ENCODE measurements around the gene LYZL1. TPM values are rescaled to one million over a fixed set of nuclear protein-coding genes. Genes with fewer than 3 reads are reported as not detected.
"Not testable (repeated sequence)": the region's sequence is repeated elsewhere in the genome, so short reads cannot be mapped to it uniquely, and the experiment has no call there.

The LYZL1 gene
- not detected for total RNA-seq

GRCh38 chr10:29288906-29289305 is at the start of gene LYZL1:
LYZL1 (plus strand) TSS chr10:29289070; CDS start chr10:29291868, 2,798 bp downstream.
- DNase-seq (ENCODE audit: extremely low spot score in 2 of 2); H3K9me3 ChIP-seq; H3K4me1 ChIP-seq; H3K36me3 ChIP-seq; H3K27ac ChIP-seq; intact Hi-C loops (cut with DNase I); H3K4me3 ChIP-seq; H3K27me3 ChIP-seq: not testable (repeated sequence)

- no peaks in the 10 kb centered on the region for H3K27me3 ChIP-seq
- no peak for TF ChIP-seq POLR2A (IDR thresholded peaks at IDR 0.05)
- TF ChIP-seq, protein P1, sequence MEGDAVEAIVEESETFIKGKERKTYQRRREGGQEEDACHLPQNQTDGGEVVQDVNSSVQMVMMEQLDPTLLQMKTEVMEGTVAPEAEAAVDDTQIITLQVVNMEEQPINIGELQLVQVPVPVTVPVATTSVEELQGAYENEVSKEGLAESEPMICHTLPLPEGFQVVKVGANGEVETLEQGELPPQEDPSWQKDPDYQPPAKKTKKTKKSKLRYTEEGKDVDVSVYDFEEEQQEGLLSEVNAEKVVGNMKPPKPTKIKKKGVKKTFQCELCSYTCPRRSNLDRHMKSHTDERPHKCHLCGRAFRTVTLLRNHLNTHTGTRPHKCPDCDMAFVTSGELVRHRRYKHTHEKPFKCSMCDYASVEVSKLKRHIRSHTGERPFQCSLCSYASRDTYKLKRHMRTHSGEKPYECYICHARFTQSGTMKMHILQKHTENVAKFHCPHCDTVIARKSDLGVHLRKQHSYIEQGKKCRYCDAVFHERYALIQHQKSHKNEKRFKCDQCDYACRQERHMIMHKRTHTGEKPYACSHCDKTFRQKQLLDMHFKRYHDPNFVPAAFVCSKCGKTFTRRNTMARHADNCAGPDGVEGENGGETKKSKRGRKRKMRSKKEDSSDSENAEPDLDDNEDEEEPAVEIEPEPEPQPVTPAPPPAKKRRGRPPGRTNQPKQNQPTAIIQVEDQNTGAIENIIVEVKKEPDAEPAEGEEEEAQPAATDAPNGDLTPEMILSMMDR (IDR thresholded peaks at IDR 0.05): no peak
- TF ChIP-seq POLR2AphosphoS5 (IDR thresholded peaks at IDR 0.05; ENCODE audit: insufficient read depth in 1 of 2, low read depth in 1 of 2): no peak
- no peak overlapping the region for H3K27ac ChIP-seq
- no peaks in the 10 kb centered on the region for H3K36me3 ChIP-seq
- DNase-seq (ENCODE audit: extremely low spot score in 2 of 2): no peak
- intact Hi-C loops (cut with DNase I): no loop called here
- H3K9me3 ChIP-seq: no peaks in the 10 kb centered on the region
- no peaks in the 10 kb centered on the region for H3K4me1 ChIP-seq
- no peak overlapping the region for H3K4me3 ChIP-seq
Observed at GRCh38 chr10:29239569-29240472, 49.0 kb upstream of the LYZL1 start.

GRCh38 chr10:29240986-29241660 is 47.7 kb upstream of the LYZL1 start:
- Histone ChIP-seq H3K9me3 (no peaks in the 10 kb centered on the region), H3K4me1 (no peaks in the 10 kb centered on the region), H3K36me3 (no peaks in the 10 kb centered on the region), H3K27ac (no peak overlapping the region), H3K27me3 (no peaks in the 10 kb centered on the region), H3K4me3 (no peak overlapping the region)
- peak in 1 of 2 donors; percentile 37 for DNase-seq (ENCODE audit: extremely low spot score in 2 of 2)
- no peak for TF ChIP-seq POLR2A (IDR thresholded peaks at IDR 0.05)
- TF ChIP-seq, protein P1 (IDR thresholded peaks at IDR 0.05): no peak
- no peak for TF ChIP-seq POLR2AphosphoS5 (IDR thresholded peaks at IDR 0.05; ENCODE audit: insufficient read depth in 1 of 2, low read depth in 1 of 2)
- intact Hi-C loops (cut with DNase I): no loop called here

GRCh38 chr10:29241925-29242324 is 46.9 kb upstream of the LYZL1 start:
- H3K9me3 ChIP-seq: no peaks in the 10 kb centered on the region
- no peak overlapping the region for H3K4me3 ChIP-seq
- H3K36me3 ChIP-seq: no peaks in the 10 kb centered on the region
- H3K27ac ChIP-seq: no peak overlapping the region
- TF ChIP-seq POLR2AphosphoS5 (IDR thresholded peaks at IDR 0.05; ENCODE audit: insufficient read depth in 1 of 2, low read depth in 1 of 2) (no peak), POLR2A (IDR thresholded peaks at IDR 0.05) (no peak)
- TF ChIP-seq, protein P1 (IDR thresholded peaks at IDR 0.05): no peak
- H3K27me3 ChIP-seq: no peaks in the 10 kb centered on the region
- intact Hi-C loops (cut with DNase I): no loop called here
- DNase-seq (ENCODE audit: extremely low spot score in 2 of 2): peak in 1 of 2 donors; percentile 3
- H3K4me1 ChIP-seq: no peaks in the 10 kb centered on the region

- Histone ChIP-seq H3K27ac (no peak overlapping the region), H3K9me3 (no peaks in the 10 kb centered on the region), H3K4me3 (no peak overlapping the region), H3K27me3 (no peaks in the 10 kb centered on the region), H3K4me1 (no peaks in the 10 kb centered on the region), H3K36me3 (no peaks in the 10 kb centered on the region)
- TF ChIP-seq POLR2AphosphoS5 (IDR thresholded peaks at IDR 0.05; ENCODE audit: insufficient read depth in 1 of 2, low read depth in 1 of 2) (no peak), POLR2A (IDR thresholded peaks at IDR 0.05) (no peak)
- TF ChIP-seq, protein P1 (IDR thresholded peaks at IDR 0.05): no peak
- peak in 1 of 2 donors; percentile 44 for DNase-seq (ENCODE audit: extremely low spot score in 2 of 2)
- intact Hi-C loops (cut with DNase I): no loop called here
Observed at GRCh38 chr10:29243066-29243465, 45.8 kb upstream of the LYZL1 start.
